Skeletal muscle tissue (tissue), 4 donors: ENCODE results near the gene OOSP4B. TPM values are rescaled to one million over a fixed set of nuclear protein-coding genes. Genes with fewer than 3 reads are reported as not detected.
"Not testable (repeated sequence)": the region's sequence is repeated elsewhere in the genome, so short reads cannot be mapped to it uniquely, and the experiment has no call there.

Experiments used
- H3K27ac ChIP-seq: one replicate; pipeline ENCODE4 v1.7.0; 2013; ENCODE audit warnings: mild to moderate bottlenecking, low read depth, low read length, inconsistent platforms
- H3K27me3 ChIP-seq, 3 donors: one replicate each; pipeline ENCODE4 v1.7.0; 2013; ENCODE audit warnings: low read length in 3 of 3; ENCODE audit not compliant: control insufficient read depth in 3 of 3, insufficient read depth in 3 of 3
- H3K36me3 ChIP-seq, 3 donors: one replicate each; pipeline ENCODE4 v1.7.0; 2013; ENCODE audit warnings: low read length in 3 of 3; ENCODE audit not compliant: control insufficient read depth in 3 of 3, insufficient read depth in 3 of 3
- H3K4me1 ChIP-seq, 3 donors: one replicate each; pipeline ENCODE4 v1.7.0; 2013; ENCODE audit warnings: low read length in 3 of 3, mild to moderate bottlenecking in 3 of 3; ENCODE audit not compliant: control insufficient read depth in 3 of 3, insufficient read depth in 3 of 3
- H3K4me3 ChIP-seq, 3 donors: one replicate each; pipeline ENCODE4 v1.7.0; 2013; ENCODE audit warnings: low read length in 3 of 3
- H3K9ac ChIP-seq, 3 donors: one replicate each; pipeline ENCODE4 v1.7.0; 2013; ENCODE audit warnings: low read length in 3 of 3, mild to moderate bottlenecking in 3 of 3, moderate library complexity in 2 of 3, low read depth in 1 of 3
- H3K9me3 ChIP-seq, 3 donors: one replicate each; pipeline ENCODE4 v1.7.0; 2013; ENCODE audit warnings: low read length in 3 of 3; ENCODE audit not compliant: control insufficient read depth in 3 of 3
- total RNA-seq: library from RNA; depleted of rRNA; stranded (reverse); fragments of >200 nt; gene quantifications from one replicate; pipeline ENCODE4 v1.2.3, GENCODE V29; 2014
- donor health status: Osteomylitis.

The OOSP4B gene
- not detected for total RNA-seq

- no peak within 1 kb of the TSS for H3K27ac ChIP-seq
- H3K9me3 ChIP-seq, result no peaks in the 10 kb centered on the region
- no peaks in the 10 kb centered on the region for H3K36me3 ChIP-seq
- no peaks in the 10 kb centered on the region for H3K4me1 ChIP-seq
- H3K4me3 ChIP-seq, result no peak within 1 kb of the TSS
- H3K9ac ChIP-seq, result no peak within 1 kb of the TSS
- no peaks in the 10 kb centered on the region for H3K27me3 ChIP-seq
Measured at GRCh38 chr11:60016881-60017280, at the start of gene OOSP4B. Gene OOSP4B (plus strand): TSS chr11:60017181.

- no peak overlapping the region for H3K4me3 ChIP-seq
- H3K36me3 ChIP-seq, result no peaks in the 10 kb centered on the region
- no peaks in the 10 kb centered on the region for H3K9me3 ChIP-seq
- H3K4me1 ChIP-seq, result no peaks in the 10 kb centered on the region
- no peak overlapping the region for H3K27ac ChIP-seq
- no peaks in the 10 kb centered on the region for H3K27me3 ChIP-seq
- no peak overlapping the region for H3K9ac ChIP-seq
Measured at GRCh38 chr11:59967677-59968394, 49.1 kb upstream of the OOSP4B start.

DNA sequence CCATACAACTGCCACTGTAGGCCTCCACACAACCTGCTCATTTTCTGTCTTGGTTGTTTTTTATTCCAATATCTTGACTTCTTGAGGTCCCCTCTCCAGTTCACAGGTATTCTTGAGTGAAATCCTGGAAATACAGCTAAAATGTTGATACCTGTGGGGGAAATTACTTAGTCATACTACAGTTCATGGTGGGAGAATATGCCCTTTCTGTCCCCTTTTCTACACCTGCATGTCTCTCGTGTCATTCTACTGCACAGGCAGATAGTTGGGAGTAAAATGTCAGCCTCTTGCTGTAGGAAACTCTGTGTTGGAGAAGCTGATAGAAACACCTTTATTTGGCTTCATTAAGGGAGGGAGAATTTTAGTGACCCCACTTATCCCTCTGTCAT, 48.6 kb upstream of the OOSP4B start:
- Histone ChIP-seq H3K4me1 (no peaks in the 10 kb centered on the region), H3K9me3 (no peaks in the 10 kb centered on the region), H3K9ac (no peak overlapping the region), H3K27ac (no peak overlapping the region), H3K27me3 (no peaks in the 10 kb centered on the region), H3K4me3 (no peak overlapping the region), H3K36me3 (no peaks in the 10 kb centered on the region)

- Histone ChIP-seq H3K27ac (no peak overlapping the region), H3K4me1 (no peaks in the 10 kb centered on the region), H3K27me3 (no peaks in the 10 kb centered on the region), H3K9ac (no peak overlapping the region), H3K36me3 (no peaks in the 10 kb centered on the region), H3K9me3 (no peaks in the 10 kb centered on the region), H3K4me3 (no peak overlapping the region)
Measured at GRCh38 chr11:59973097-59973496, 43.9 kb upstream of the OOSP4B start.

- Histone ChIP-seq H3K36me3 (no peaks in the 10 kb centered on the region), H3K4me1 (no peaks in the 10 kb centered on the region), H3K27me3 (no peaks in the 10 kb centered on the region), H3K4me3 (no peak overlapping the region), H3K9me3 (no peaks in the 10 kb centered on the region), H3K9ac (no peak overlapping the region), H3K27ac (no peak overlapping the region)
Measured at GRCh38 chr11:59981106-59981770, 35.7 kb upstream of the OOSP4B start.

DNA sequence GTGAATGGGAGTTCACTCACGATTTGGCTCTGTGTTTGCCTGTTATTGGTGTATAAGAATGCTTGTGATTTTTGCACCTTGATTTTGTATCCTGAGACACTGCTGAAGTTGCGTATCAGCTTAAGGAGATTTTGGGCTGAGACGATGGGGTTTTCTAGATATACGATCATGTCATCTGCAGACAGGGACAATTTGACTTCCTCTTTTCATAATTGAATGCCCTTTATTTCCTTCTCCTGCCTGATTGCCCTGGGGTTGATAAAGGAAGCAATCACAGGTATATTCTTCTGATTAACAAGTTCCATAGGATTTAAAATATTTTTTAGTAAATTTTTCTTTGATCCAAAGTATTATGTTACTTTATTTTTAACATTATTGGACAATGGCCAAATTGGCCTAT, 34.9 kb upstream of the OOSP4B start:
- not testable (repeated sequence) for H3K27ac ChIP-seq, H3K9me3 ChIP-seq, H3K9ac ChIP-seq, H3K4me3 ChIP-seq, H3K4me1 ChIP-seq, H3K27me3 ChIP-seq, H3K36me3 ChIP-seq

- no peaks in the 10 kb centered on the region for H3K4me1 ChIP-seq
- no peaks in the 10 kb centered on the region for H3K27me3 ChIP-seq
- no peaks in the 10 kb centered on the region for H3K36me3 ChIP-seq
- no peak overlapping the region for H3K27ac ChIP-seq
- H3K9ac ChIP-seq, result no peak overlapping the region
- H3K4me3 ChIP-seq, result no peak overlapping the region
- H3K9me3 ChIP-seq, result no peaks in the 10 kb centered on the region
Measured at GRCh38 chr11:59983212-59983611, 33.8 kb upstream of the OOSP4B start.

GRCh38 chr11:59984368-59984767, 32.6 kb upstream of the OOSP4B start:
- Histone ChIP-seq H3K27ac (no peak overlapping the region), H3K36me3 (no peaks in the 10 kb centered on the region), H3K4me1 (no peaks in the 10 kb centered on the region), H3K27me3 (no peaks in the 10 kb centered on the region), H3K9ac (no peak overlapping the region), H3K4me3 (no peak overlapping the region), H3K9me3 (no peaks in the 10 kb centered on the region)

GRCh38 chr11:59990421-59990820, 26.6 kb upstream of the OOSP4B start:
- H3K4me1 ChIP-seq, result no peaks in the 10 kb centered on the region
- no peak overlapping the region for H3K4me3 ChIP-seq
- no peak overlapping the region for H3K9ac ChIP-seq
- H3K36me3 ChIP-seq, result no peaks in the 10 kb centered on the region
- no peak overlapping the region for H3K27ac ChIP-seq
- H3K27me3 ChIP-seq, result no peaks in the 10 kb centered on the region
- H3K9me3 ChIP-seq, result peaks cover 0 to 3% (median 0%) of the 10 kb centered on the region in 3 donors

DNA sequence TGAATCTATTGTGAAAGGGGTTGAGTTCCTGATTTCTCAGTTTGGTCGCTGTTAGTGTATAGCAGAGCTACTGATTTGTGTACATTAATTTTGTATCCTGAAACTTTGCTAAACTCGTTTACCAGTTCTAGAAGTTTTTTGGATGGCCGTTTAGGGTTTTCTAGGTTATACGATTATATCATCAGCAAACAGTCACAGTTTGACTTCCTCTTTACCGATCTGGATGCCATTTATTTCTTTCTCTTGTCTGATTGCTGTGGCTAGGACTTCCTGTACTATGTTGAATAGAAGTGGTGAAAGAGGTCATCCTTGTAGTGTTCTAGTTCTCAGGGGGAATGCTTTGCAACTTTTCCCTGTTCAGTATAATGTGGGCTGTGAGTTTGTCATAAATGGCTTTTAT, 24.6 kb upstream of the OOSP4B start:
- Histone ChIP-seq H3K4me1 (no peaks in the 10 kb centered on the region), H3K9ac (no peak overlapping the region), H3K27ac (no peak overlapping the region), H3K9me3 (peaks cover 0 to 3% (median 0%) of the 10 kb centered on the region in 3 donors), H3K36me3 (no peaks in the 10 kb centered on the region), H3K27me3 (no peaks in the 10 kb centered on the region), H3K4me3 (no peak overlapping the region)
